Cardiac muscle cell (in vitro differentiated cells and primary cell): Measurements from ENCODE around the gene DNHD1. TPM values are rescaled to one million over a fixed set of nuclear protein-coding genes. Genes with fewer than 3 reads are reported as not detected.

Experiments used
- DNase-seq, 2 donors: peaks; one replicate each; pipeline versions ENCODE4 v3.0.0 to v3.0.0-alpha.2; 2010 to 2017; ENCODE audit warnings: low read depth in 1 of 2, low spot score in 1 of 2
- H3K27ac ChIP-seq: fragments of 200-600 bp; sonication (generic); 2 replicates; pipeline ENCODE4 v1.5.1; 2016
- H3K27me3 ChIP-seq: fragments of 200-600 bp; sonication (generic); 2 replicates; pipeline ENCODE4 v1.6.0; 2016; ENCODE audit warnings: control low read depth
- H3K36me3 ChIP-seq: fragments of 200-600 bp; sonication (generic); 2 replicates; pipeline ENCODE4 v1.5.1; 2016; ENCODE audit warnings: control low read depth
- H3K4me1 ChIP-seq: fragments of 200-600 bp; sonication (generic); 2 replicates; pipeline ENCODE4 v1.8.1; 2017; ENCODE audit warnings: low read depth, mild to moderate bottlenecking, mixed run types
- H3K4me3 ChIP-seq: fragments of 200-600 bp; sonication (generic); 2 replicates; pipeline ENCODE4 v1.5.1; 2016; ENCODE audit warnings: mild to moderate bottlenecking
- H3K9me3 ChIP-seq: fragments of 200-600 bp; sonication (generic); 2 replicates; pipeline ENCODE4 v1.5.1; 2017; ENCODE audit warnings: low read depth, mild to moderate bottlenecking, control low read depth
- CTCF ChIP-seq: IDR thresholded peaks from 2 replicates; pipeline ENCODE4 v1.5.1; 2012; ENCODE audit warnings: low read depth, mild to moderate bottlenecking, low read length
- polyA plus RNA-seq: library from polyadenylated mRNA; unstranded; fragments of >200 nt; fragmentation: Nextera tagmentation; extraction: Ambion mirVana; gene quantifications from 2 replicates; pipeline ENCODE4 v1.2.1, GENCODE V29; 2016
- total RNA-seq: library from RNA; depleted of rRNA; stranded (reverse); fragments of >200 nt; gene quantifications from 2 replicates; pipeline ENCODE4 v1.2.3, GENCODE V29; 2016

DNHD1 gene
- total and polyA plus RNA-seq, 2 experiments from 2014 or later = 8.8 to 24.5 TPM

- Histone ChIP-seq H3K9me3 (no peaks in the 10 kb centered on the region), H3K27ac (no peak overlapping the region), H3K4me1 (no peaks in the 10 kb centered on the region), H3K36me3 (no peaks in the 10 kb centered on the region), H3K27me3 (no peaks in the 10 kb centered on the region), H3K4me3 (no peak overlapping the region)
- TF ChIP-seq CTCF = no peak
- no peak for DNase-seq
Observed at GRCh38 chr11:6561288-6561687, 64.2 kb downstream of the DNHD1 start.

- no peaks in the 10 kb centered on the region for H3K4me1 ChIP-seq
- H3K27me3 ChIP-seq = no peaks in the 10 kb centered on the region
- H3K9me3 ChIP-seq = no peaks in the 10 kb centered on the region
- TF ChIP-seq CTCF = no peak
- H3K4me3 ChIP-seq = no peak overlapping the region
- H3K27ac ChIP-seq = no peak overlapping the region
- no peaks in the 10 kb centered on the region for H3K36me3 ChIP-seq
- no peak for DNase-seq
Observed at GRCh38 chr11:6563121-6563619, 66.1 kb downstream of the DNHD1 start.

GRCh38 chr11:6563667-6564066 lies 66.6 kb downstream of the DNHD1 start:
- TF ChIP-seq CTCF = no peak
- no peak overlapping the region for H3K4me3 ChIP-seq

GRCh38 chr11:6565325-6565724 lies 68.2 kb downstream of the DNHD1 start:
- no peak for DNase-seq
- no peak for TF ChIP-seq CTCF
- Histone ChIP-seq H3K4me1 (peaks cover 4% of the 10 kb centered on the region), H3K27ac (no peak overlapping the region), H3K36me3 (no peaks in the 10 kb centered on the region), H3K27me3 (no peaks in the 10 kb centered on the region), H3K9me3 (no peaks in the 10 kb centered on the region), H3K4me3 (no peak overlapping the region)

More at GRCh38 chr11:6563667-6564066, 66.6 kb downstream of the DNHD1 start:
- Histone ChIP-seq H3K27me3 (no peaks in the 10 kb centered on the region), H3K9me3 (no peaks in the 10 kb centered on the region), H3K4me1 (peaks cover 2% of the 10 kb centered on the region), H3K27ac (no peak overlapping the region), H3K36me3 (no peaks in the 10 kb centered on the region)
- DNase-seq = no peak

- no peaks in the 10 kb centered on the region for H3K27me3 ChIP-seq
- DNase-seq = no peak
- no peaks in the 10 kb centered on the region for H3K36me3 ChIP-seq
- H3K4me1 ChIP-seq = peaks cover 4% of the 10 kb centered on the region
- H3K27ac ChIP-seq = no peak overlapping the region
- no peak for TF ChIP-seq CTCF
- H3K9me3 ChIP-seq = no peaks in the 10 kb centered on the region
- H3K4me3 ChIP-seq = no peak overlapping the region
Observed at GRCh38 chr11:6565988-6566703, 69.1 kb downstream of the DNHD1 start.
